SK-N-MC (cell line): ENCODE data around the gene TTC7B.

Experiments used
- DNase-seq: peaks from one replicate; pipeline ENCODE4 v3.0.0-alpha.2; 2011; ENCODE audit warnings: low read depth, low spot score
- H3K27ac ChIP-seq: fragments of 200-600 bp; sonication (generic); 2 replicates; pipeline ENCODE4 v1.5.1; 2016; ENCODE audit warnings: mixed run types
- H3K36me3 ChIP-seq: fragments of 200-600 bp; sonication (generic); 2 replicates; pipeline ENCODE4 v1.6.1; 2017; ENCODE audit warnings: antibody characterized with exemption, low read length, mixed read lengths; ENCODE audit not compliant: insufficient read depth
- H3K4me3 ChIP-seq: fragments of 200-600 bp; sonication (generic); 2 replicates; pipeline ENCODE4 v1.5.1; 2016
- H3K9ac ChIP-seq: fragments of 200-600 bp; sonication (generic); 2 replicates; pipeline ENCODE4 v1.8.0; 2017; ENCODE audit warnings: mixed run types, mixed read lengths; ENCODE audit not compliant: insufficient read length
- H3K9me3 ChIP-seq: fragments of 200-600 bp; sonication (generic); 2 replicates; pipeline ENCODE4 v1.6.1; 2017; ENCODE audit warnings: low read depth, mild to moderate bottlenecking, antibody characterized with exemption, low read length, moderate library complexity, mixed read lengths
- EZH2 ChIP-seq: fragments of 200-600 bp; sonication (generic); IDR thresholded peaks from one replicate; pipeline ENCODE4 v1.6.1; 2017; ENCODE audit warnings: antibody characterized with exemption
- FOXP2 ChIP-seq: optimal IDR thresholded peaks from 2 replicates; pipeline ENCODE3; 2011; ENCODE audit warnings: mild to moderate bottlenecking, moderate library complexity; ENCODE audit not compliant: insufficient read depth; ENCODE audit errors: extremely low read length, control extremely low read depth
- POLR2AphosphoS5 ChIP-seq: IDR thresholded peaks from 2 replicates; pipeline ENCODE4 v1.6.1; 2012; ENCODE audit warnings: mild to moderate bottlenecking, low read depth, low read length, borderline replicate concordance

The TTC7B gene

GRCh38 chr14:90495357-90496276 lies 320.6 kb downstream of the TTC7B start:
- Histone ChIP-seq H3K4me3 (no peak overlapping the region), H3K36me3 (no peaks in the 10 kb centered on the region), H3K27ac (no peak overlapping the region), H3K9me3 (no peaks in the 10 kb centered on the region), H3K9ac (no peak overlapping the region)
- TF ChIP-seq POLR2AphosphoS5: no peak
- TF ChIP-seq FOXP2: no peak
- TF ChIP-seq EZH2: no peak
- peak; percentile 40 for DNase-seq

- H3K9ac ChIP-seq: no peak overlapping the region
- H3K4me3 ChIP-seq: no peak overlapping the region
- no peaks in the 10 kb centered on the region for H3K9me3 ChIP-seq
- H3K27ac ChIP-seq: no peak overlapping the region
- DNase-seq: no peak
- no peaks in the 10 kb centered on the region for H3K36me3 ChIP-seq
- no peak for TF ChIP-seq EZH2
- TF ChIP-seq FOXP2: no peak
- no peak for TF ChIP-seq POLR2AphosphoS5
Observed at GRCh38 chr14:90491911-90492531, 324.2 kb downstream of the TTC7B start.

GRCh38 chr14:90491221-90491885 lies 324.9 kb downstream of the TTC7B start:
- Histone ChIP-seq H3K4me3 (no peak overlapping the region), H3K36me3 (no peaks in the 10 kb centered on the region), H3K9ac (no peak overlapping the region), H3K27ac (no peak overlapping the region), H3K9me3 (no peaks in the 10 kb centered on the region)
- TF ChIP-seq POLR2AphosphoS5 (no peak), EZH2 (no peak), FOXP2 (no peak)
- DNase-seq: no peak

- no peak for DNase-seq
- Histone ChIP-seq H3K9ac (no peak overlapping the region), H3K4me3 (no peak overlapping the region), H3K9me3 (no peaks in the 10 kb centered on the region), H3K36me3 (no peaks in the 10 kb centered on the region), H3K27ac (no peak overlapping the region)
- no peak for TF ChIP-seq EZH2
- no peak for TF ChIP-seq FOXP2
- TF ChIP-seq POLR2AphosphoS5: no peak
Observed at GRCh38 chr14:90490720-90491050, 325.5 kb downstream of the TTC7B start.

GRCh38 chr14:90489916-90490719 lies 326.1 kb downstream of the TTC7B start:
- Histone ChIP-seq H3K9me3 (no peaks in the 10 kb centered on the region), H3K27ac (no peak overlapping the region), H3K4me3 (no peak overlapping the region), H3K9ac (no peak overlapping the region), H3K36me3 (no peaks in the 10 kb centered on the region)
- DNase-seq: no peak
- TF ChIP-seq FOXP2: no peak
- TF ChIP-seq EZH2: no peak
- no peak for TF ChIP-seq POLR2AphosphoS5

- TF ChIP-seq FOXP2 (no peak), POLR2AphosphoS5 (no peak), EZH2 (no peak)
- H3K9me3 ChIP-seq: no peaks in the 10 kb centered on the region
- DNase-seq: no peak
- no peak overlapping the region for H3K27ac ChIP-seq
- no peak overlapping the region for H3K9ac ChIP-seq
- H3K4me3 ChIP-seq: no peak overlapping the region
- no peaks in the 10 kb centered on the region for H3K36me3 ChIP-seq
Observed at GRCh38 chr14:90489306-90489705, 326.9 kb downstream of the TTC7B start.

GRCh38 chr14:90488256-90488655 lies 328.0 kb downstream of the TTC7B start:
- DNase-seq: no peak
- Histone ChIP-seq H3K9me3 (no peaks in the 10 kb centered on the region), H3K4me3 (no peak overlapping the region), H3K9ac (no peak overlapping the region), H3K36me3 (no peaks in the 10 kb centered on the region), H3K27ac (no peak overlapping the region)
- TF ChIP-seq POLR2AphosphoS5 (no peak), FOXP2 (no peak), EZH2 (no peak)
